ENCODE data around the gene TRAPPC14. TPM values are rescaled to one million over a fixed set of nuclear protein-coding genes. Genes with fewer than 3 reads are reported as not detected.
A peak's percentile ranks its signal among the peaks of the same experiment; 100 is the strongest.
"Not testable (repeated sequence)": the region's sequence is repeated elsewhere in the genome, so short reads cannot be mapped to it uniquely, and the experiment has no call there.

TRAPPC14 gene
- 10 to 100 TPM; 11.1 to 21.1 (median 11.8) TPM for total RNA-seq

DNA sequence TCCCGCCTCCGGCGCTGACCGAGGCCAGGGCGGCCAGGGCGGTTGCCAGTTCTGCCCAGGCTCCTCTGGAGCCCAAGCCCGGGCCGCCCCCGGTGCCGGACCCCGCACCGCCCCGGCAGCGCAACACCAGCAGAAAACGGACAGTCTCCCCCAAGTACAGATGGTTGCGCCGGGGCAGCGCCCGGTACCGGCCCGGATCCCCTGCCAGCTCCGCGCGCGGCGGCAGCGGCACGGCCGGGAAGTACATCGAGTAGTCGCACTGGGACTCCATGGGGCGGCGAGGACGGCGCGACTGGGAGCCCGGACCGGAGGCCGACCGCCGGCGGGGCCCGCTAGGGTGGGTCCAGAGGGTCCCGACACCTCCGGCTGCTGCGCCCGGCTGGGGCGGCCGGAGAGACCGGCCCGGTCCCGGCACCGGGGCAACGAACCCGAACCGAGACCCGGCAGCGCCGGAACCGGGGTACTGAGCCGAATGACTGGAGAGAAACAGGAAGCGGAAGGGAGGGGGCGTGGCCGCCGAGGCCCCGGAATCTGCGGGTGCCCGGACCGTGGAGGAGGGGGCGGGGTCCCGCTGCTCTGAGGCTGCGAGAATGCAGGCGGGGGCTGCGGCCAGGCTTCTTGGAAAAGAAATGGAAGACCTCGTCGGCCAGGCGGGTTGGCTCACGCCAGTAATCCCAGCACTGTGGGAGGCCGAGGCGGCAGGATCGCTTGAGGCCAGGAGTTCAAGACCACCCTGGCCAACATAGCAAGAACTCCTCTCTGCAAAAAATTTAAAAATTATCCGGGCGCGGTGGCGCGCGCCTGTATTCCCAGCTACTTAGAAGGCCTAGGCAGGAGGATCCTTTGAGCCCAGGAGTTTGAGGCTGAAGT is at the start of gene TRAPPC14:
TRAPPC14 (minus strand) TSS at position 495 of the 870 bp plus-strand sequence; CDS start at position 271, 224 bp downstream.
- Histone ChIP-seq H3K4me3 (replicated peaks in 1 of 3) (peak within 1 kb of the TSS; percentile 77 to 97 (median 92)), H3K4me1 (peaks cover 13% of the 10 kb centered on the region in 2 donors), H3K27me3 (no peaks in the 10 kb centered on the region), H3K9me3 (no peaks in the 10 kb centered on the region), H3K27ac (peak within 1 kb of the TSS; percentile 63 to 69 (median 67)), H3K36me3 (peaks cover 0 to 8% of the 10 kb centered on the region in 2 donors)
- DNase-seq: peak; percentile 96
- 2 to 3% methylated on average over 17 to 48 of the region's 87 CpGs for WGBS, 2 donors
- intact Hi-C loops (cut with DNase I): no loop called here
- TF ChIP-seq CTCF (IDR thresholded peaks at IDR 0.05) (no peak), POLR2A (IDR thresholded peaks at IDR 0.05) (peak in 1 of 2 donors; percentile 74)

GRCh38 chr7:100204454-100204853 is 45.9 kb upstream of the TRAPPC14 start:
- no peak for DNase-seq
- Histone ChIP-seq H3K27ac (no peak overlapping the region), H3K27me3 (no peaks in the 10 kb centered on the region), H3K4me1 (no peaks in the 10 kb centered on the region), H3K4me3 (replicated peaks in 1 of 3) (no peak overlapping the region), H3K36me3 (no peaks in the 10 kb centered on the region), H3K9me3 (no peaks in the 10 kb centered on the region)
- WGBS, 2 donors: 87 to 90% methylated on average over 9 of the region's 9 CpGs
- TF ChIP-seq POLR2A (IDR thresholded peaks at IDR 0.05): no peak
- no peak for TF ChIP-seq CTCF (IDR thresholded peaks at IDR 0.05)
- intact Hi-C loops (cut with DNase I): no loop called here

DNA sequence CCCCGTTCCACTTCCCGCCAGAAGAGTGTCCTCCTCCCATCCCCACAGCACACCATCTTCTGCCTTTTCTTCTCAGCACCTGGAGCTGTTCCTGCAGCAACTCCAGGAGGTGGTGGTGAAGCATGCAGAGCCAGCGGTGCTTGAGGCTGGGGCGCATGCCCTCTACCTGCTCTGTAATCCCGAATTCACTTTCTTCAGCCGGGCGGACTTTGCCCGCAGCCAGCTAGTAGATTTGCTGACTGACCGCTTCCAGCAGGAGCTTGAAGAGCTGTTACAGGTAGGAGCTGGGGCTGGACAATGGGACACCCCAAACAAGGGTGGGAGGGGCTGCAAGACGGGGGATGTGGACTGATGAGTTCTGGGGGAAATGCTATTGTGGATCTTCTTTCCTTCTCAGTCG is 42.2 kb upstream of the TRAPPC14 start:
- H3K4me3 ChIP-seq (replicated peaks in 1 of 3): no peak overlapping the region
- WGBS, 2 donors: 53 to 62% methylated on average over 11 of the region's 11 CpGs
- H3K36me3 ChIP-seq: no peaks in the 10 kb centered on the region
- H3K27ac ChIP-seq: no peak overlapping the region
- no peak for TF ChIP-seq POLR2A (IDR thresholded peaks at IDR 0.05)
- no peak for TF ChIP-seq CTCF (IDR thresholded peaks at IDR 0.05)
- H3K27me3 ChIP-seq: no peaks in the 10 kb centered on the region
- DNase-seq: no peak
- H3K9me3 ChIP-seq: no peaks in the 10 kb centered on the region
- H3K4me1 ChIP-seq: no peaks in the 10 kb centered on the region
- intact Hi-C loops (cut with DNase I): no loop called here

DNA sequence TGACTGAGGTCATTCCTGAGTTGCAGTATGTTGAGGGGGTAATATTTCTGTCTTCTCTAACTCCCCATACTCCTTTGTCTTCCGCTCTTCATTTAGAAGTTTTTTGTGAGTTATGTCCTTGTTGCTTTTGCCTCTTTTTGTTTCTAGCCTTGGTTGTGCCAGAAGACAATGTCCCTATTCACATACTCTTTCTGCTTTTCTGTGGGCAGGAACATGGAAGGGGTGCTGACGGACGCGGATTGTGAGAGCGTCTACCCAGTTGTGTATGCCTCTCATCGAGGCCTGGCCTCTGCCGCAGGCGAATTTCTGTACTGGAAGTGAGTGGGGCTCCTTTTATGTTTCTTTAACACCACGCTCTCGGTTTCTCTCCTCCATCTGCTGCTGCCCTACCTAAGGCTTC is 39.7 kb upstream of the TRAPPC14 start:
- no peak for DNase-seq
- Histone ChIP-seq H3K4me1 (no peaks in the 10 kb centered on the region), H3K27me3 (no peaks in the 10 kb centered on the region), H3K27ac (no peak overlapping the region), H3K4me3 (replicated peaks in 1 of 3) (no peak overlapping the region), H3K36me3 (no peaks in the 10 kb centered on the region), H3K9me3 (no peaks in the 10 kb centered on the region)
- TF ChIP-seq CTCF (IDR thresholded peaks at IDR 0.05) (no peak), POLR2A (IDR thresholded peaks at IDR 0.05) (no peak)
- WGBS, 2 donors: 92 to 93% methylated on average over 10 of the region's 10 CpGs
- intact Hi-C loops (cut with DNase I): no loop called here

GRCh38 chr7:100195901-100196322 is 37.4 kb upstream of the TRAPPC14 start:
- peaks cover 0 to 15% of the 10 kb centered on the region in 2 donors for H3K4me1 ChIP-seq
- intact Hi-C loops (cut with DNase I); H3K27ac ChIP-seq; H3K36me3 ChIP-seq; DNase-seq; H3K9me3 ChIP-seq; H3K4me3 ChIP-seq (replicated peaks in 1 of 3); H3K27me3 ChIP-seq: not testable (repeated sequence)
- 97 to 98% methylated on average over 6 of the region's 6 CpGs for WGBS, 2 donors

Data from thyroid gland (tissue), 4 donors.